ENCODE results near the gene ASF1B.

DNA sequence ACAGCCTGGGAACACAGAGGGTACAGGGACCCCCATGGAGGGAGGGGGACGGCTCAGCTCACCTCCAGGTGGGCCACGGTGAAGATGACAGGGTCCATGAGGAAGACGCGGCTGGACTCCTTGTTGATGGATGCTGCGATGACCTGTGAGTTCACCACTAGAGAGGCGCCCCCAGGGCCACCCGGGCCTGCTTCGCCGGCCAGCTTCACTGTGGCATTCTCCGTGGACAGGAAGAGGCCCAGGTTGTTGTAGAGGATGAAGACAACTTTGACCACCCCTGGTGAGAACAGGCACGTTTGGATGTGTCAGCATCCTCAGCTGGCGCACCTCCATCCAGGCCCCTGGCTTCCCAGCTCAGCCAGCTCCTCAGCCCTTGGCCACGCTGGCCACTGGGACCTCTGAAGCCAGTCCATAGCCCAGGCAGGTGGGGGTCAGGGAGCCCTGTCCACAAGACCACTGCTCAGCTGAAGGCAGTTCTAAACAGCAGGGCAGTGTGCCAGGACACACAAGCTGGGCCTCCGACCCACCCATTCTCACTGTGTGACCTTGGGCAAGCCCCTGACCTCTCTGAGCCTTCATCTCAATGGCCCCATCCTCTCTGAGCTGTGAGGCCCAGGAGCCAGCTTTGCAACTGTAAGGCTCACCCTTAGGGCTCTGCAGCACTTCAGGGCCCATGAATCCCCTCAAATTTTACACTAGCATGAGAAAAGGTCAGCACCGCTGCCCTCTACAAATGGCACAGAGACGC lies 22.1 kb upstream of the ASF1B start:
- TF ChIP-seq, protein P1, sequence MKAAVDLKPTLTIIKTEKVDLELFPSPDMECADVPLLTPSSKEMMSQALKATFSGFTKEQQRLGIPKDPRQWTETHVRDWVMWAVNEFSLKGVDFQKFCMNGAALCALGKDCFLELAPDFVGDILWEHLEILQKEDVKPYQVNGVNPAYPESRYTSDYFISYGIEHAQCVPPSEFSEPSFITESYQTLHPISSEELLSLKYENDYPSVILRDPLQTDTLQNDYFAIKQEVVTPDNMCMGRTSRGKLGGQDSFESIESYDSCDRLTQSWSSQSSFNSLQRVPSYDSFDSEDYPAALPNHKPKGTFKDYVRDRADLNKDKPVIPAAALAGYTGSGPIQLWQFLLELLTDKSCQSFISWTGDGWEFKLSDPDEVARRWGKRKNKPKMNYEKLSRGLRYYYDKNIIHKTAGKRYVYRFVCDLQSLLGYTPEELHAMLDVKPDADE (IDR thresholded peaks at IDR 0.05), result no peak
- no peak for TF ChIP-seq REST (IDR thresholded peaks at IDR 0.05; ENCODE audit: unreplicated experiment)

Measured in GM23338 (cell line).